HepG2 (cell line): ENCODE measurements around the gene TRABD. TPM values are rescaled to one million over a fixed set of nuclear protein-coding genes. Genes with fewer than 3 reads are reported as not detected.

Experiments used
- ETV6 ChIP-seq: sonication (generic); formaldehyde crosslinking; conservative IDR thresholded peaks from 2 replicates; pipeline ENCODE4 v1.4.0; 2020; ENCODE audit warnings: missing genetic modification reagents
- HDAC2 ChIP-seq: sonication (generic); formaldehyde crosslinking; IDR thresholded peaks from 2 replicates; pipeline ENCODE4 v1.4.0; 2020; ENCODE audit warnings: missing genetic modification reagents
- HOXA3 ChIP-seq: sonication (generic); formaldehyde crosslinking; IDR thresholded peaks from 2 replicates; pipeline ENCODE4 v1.5.0; 2020; ENCODE audit warnings: missing genetic modification reagents
- JUN ChIP-seq: sonication (generic); formaldehyde crosslinking; IDR thresholded peaks from 2 replicates; pipeline ENCODE4 v1.4.0; 2020; ENCODE audit warnings: mild to moderate bottlenecking, missing genetic modification reagents
- KDM2A ChIP-seq: sonication (generic); formaldehyde crosslinking; IDR thresholded peaks from 2 replicates; pipeline ENCODE4 v1.4.0; 2020; ENCODE audit warnings: low read depth, missing genetic modification reagents, borderline replicate concordance
- KDM6A ChIP-seq: IDR thresholded peaks from 2 replicates; pipeline ENCODE4 v1.6.1; 2016; ENCODE audit warnings: low read depth
- KLF15 ChIP-seq: sonication (generic); formaldehyde crosslinking; IDR thresholded peaks from 2 replicates; pipeline ENCODE4 v1.8.1; 2023; ENCODE audit warnings: borderline replicate concordance, mild to moderate bottlenecking, inconsistent platforms, missing genetic modification reagents, mixed read lengths
- MIXL1 ChIP-seq: IDR thresholded peaks from 2 replicates; pipeline ENCODE4 v1.6.1; 2016
- RAD21 ChIP-seq: fragments of 450-650 bp; formaldehyde crosslinking; IDR thresholded peaks from 2 replicates; pipeline ENCODE4 v1.5.0; 2020; ENCODE audit warnings: mild to moderate bottlenecking
- RFX5 ChIP-seq: IDR thresholded peaks from 2 replicates; pipeline ENCODE4 v1.6.1; 2011; ENCODE audit warnings: low read depth, low read length, improper control_type of control experiment
- SALL1 ChIP-seq: sonication (generic); formaldehyde crosslinking; IDR thresholded peaks from 2 replicates; pipeline ENCODE4 v1.8.0; 2022; ENCODE audit warnings: mild to moderate bottlenecking, missing genetic modification reagents
- SAP130 ChIP-seq: IDR thresholded peaks from 2 replicates; pipeline ENCODE4 v1.6.1; 2016; ENCODE audit warnings: low read depth
- SIN3B ChIP-seq: fragments of 150-350 bp; IDR thresholded peaks from 2 replicates; pipeline ENCODE4 v1.6.1; 2014; ENCODE audit warnings: low read length
- SOX5 ChIP-seq: IDR thresholded peaks from 2 replicates; pipeline ENCODE4 v1.6.1; 2016; ENCODE audit warnings: borderline replicate concordance
- THAP11 ChIP-seq: IDR thresholded peaks from 2 replicates; pipeline ENCODE4 v1.6.1; 2016; ENCODE audit warnings: missing biosample characterization, missing genetic modification reagents
- ZNF282 ChIP-seq: fragments of 450-650 bp; IDR thresholded peaks from 2 replicates; pipeline ENCODE4 v1.6.1; 2018; ENCODE audit not compliant: partially characterized antibody
- ZNF329 ChIP-seq: sonication (generic); formaldehyde crosslinking; IDR thresholded peaks from 2 replicates; pipeline ENCODE4 v1.9.0; 2021; ENCODE audit warnings: low read depth, mild to moderate bottlenecking, missing genetic modification reagents
- ZNF431 ChIP-seq: sonication (generic); formaldehyde crosslinking; IDR thresholded peaks from 2 replicates; pipeline ENCODE4 v1.9.0; 2022; ENCODE audit warnings: missing genetic modification reagents, low read depth, mild to moderate bottlenecking, borderline replicate concordance
- ZNF839 ChIP-seq: sonication (generic); formaldehyde crosslinking; IDR thresholded peaks from 2 replicates; pipeline ENCODE4 v1.4.0; 2020; ENCODE audit warnings: missing genetic modification reagents, mild to moderate bottlenecking, borderline replicate concordance
- polyA plus RNA-seq, 8 experiments: library from polyadenylated mRNA; depleted of rRNA in 3 of 8; stranded (reverse) in 7 of 8; unstranded in 1 of 8; fragments of >200 nt; fragmentation: Illumina TruSeq in 4 of 8; extraction: Trizol in 4 of 8; gene quantifications; 2 replicates each; pipeline versions ENCODE4 v1.2.1 to v1.2.3, GENCODE V29; 2011 to 2016; ENCODE audit warnings: low read depth in 4 of 8, missing spikeins in 1 of 8, mixed read lengths in 1 of 8; ENCODE audit not compliant: insufficient read depth in 1 of 8
- total RNA-seq, 5 experiments: library from RNA; depleted of rRNA; stranded (reverse); fragments of >200 nt; fragmentation: Illumina TruSeq; extraction: Trizol; gene quantifications; 2 replicates each; pipeline ENCODE4 v1.2.3, GENCODE V29; 2016; ENCODE audit warnings: low read depth in 1 of 5
- TF ChIP-seq, protein P1 (sequence below): sonication (generic); formaldehyde crosslinking; IDR thresholded peaks from 2 replicates; pipeline ENCODE4 v1.4.0; 2020; ENCODE audit warnings: mild to moderate bottlenecking, missing genetic modification reagents
- TF ChIP-seq, protein P2 (sequence below): sonication (generic); formaldehyde crosslinking; IDR thresholded peaks from 2 replicates; pipeline ENCODE4 v1.5.0; 2020; ENCODE audit warnings: mild to moderate bottlenecking, missing genetic modification reagents, moderate library complexity
- TF ChIP-seq, protein P3 (sequence below): sonication (generic); formaldehyde crosslinking; IDR thresholded peaks from 2 replicates; pipeline ENCODE4 v1.4.0; 2020; ENCODE audit warnings: missing genetic modification reagents
- TF ChIP-seq, protein P4 (sequence below): sonication (generic); formaldehyde crosslinking; IDR thresholded peaks from 2 replicates; pipeline ENCODE4 v1.4.0; 2020; ENCODE audit warnings: missing genetic modification reagents; ENCODE audit errors: not compliant biosample characterization
- TF ChIP-seq, protein P5 (sequence below): sonication (generic); formaldehyde crosslinking; IDR thresholded peaks from 2 replicates; pipeline ENCODE4 v1.9.0; 2022; ENCODE audit warnings: missing genetic modification reagents, mild to moderate bottlenecking, borderline replicate concordance

Gene TRABD
- total and polyA plus RNA-seq, 2 of the 13 experiments (the other 11 are each of a cell fraction or from before 2014, with no cell fraction given): 21.5 to 28.9 TPM

DNA sequence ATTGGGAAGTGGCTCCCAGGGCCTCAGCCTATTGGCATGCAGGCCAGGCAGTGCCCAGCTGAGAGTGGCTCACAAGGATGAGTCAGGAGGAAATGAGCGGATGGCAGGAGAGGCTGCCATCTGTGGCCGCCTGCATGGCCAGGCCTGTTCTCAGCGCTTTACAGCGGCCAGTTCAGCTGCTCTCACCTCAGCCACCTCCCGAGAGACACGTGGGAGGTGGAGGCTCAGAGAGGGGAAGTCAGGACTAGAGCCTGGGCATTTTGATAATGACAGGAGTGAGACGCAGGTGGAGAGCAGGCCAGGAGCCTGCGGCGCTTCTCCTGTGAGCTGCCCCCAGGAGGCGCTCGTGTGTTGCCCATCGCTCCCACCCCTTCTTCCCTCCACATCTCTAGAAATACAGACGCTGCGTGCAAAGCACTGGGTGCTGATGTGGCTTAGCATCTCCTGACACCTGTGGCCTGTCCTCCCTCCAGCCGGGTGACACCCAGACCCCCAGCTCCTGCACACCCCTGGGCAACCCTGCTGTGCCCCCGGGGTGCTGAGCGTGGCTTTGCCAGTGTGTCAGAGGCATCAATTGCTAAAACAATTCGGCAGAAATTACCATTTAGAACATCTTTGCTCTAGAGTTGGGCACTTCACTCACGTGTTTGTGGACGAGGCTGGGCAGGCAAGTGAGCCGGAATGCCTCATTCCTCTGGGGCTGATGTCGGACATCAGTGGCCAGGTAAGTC lies 36.6 kb upstream of the TRABD start (continued):
- 0 out of 2 replicates have a peak, but pooled peaks have one; percentile 16 for TF ChIP-seq SOX5 (CRISPR knock-in tag)
- TF ChIP-seq, protein P1, sequence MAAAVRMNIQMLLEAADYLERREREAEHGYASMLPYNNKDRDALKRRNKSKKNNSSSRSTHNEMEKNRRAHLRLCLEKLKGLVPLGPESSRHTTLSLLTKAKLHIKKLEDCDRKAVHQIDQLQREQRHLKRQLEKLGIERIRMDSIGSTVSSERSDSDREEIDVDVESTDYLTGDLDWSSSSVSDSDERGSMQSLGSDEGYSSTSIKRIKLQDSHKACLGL (CRISPR knock-in tag): peak; percentile 22; the same call in 1 of the 2 replicates
- 0 out of 2 replicates have a peak, but pooled peaks have one; percentile 30 for TF ChIP-seq SALL1
- TF ChIP-seq ZNF431 (CRISPR knock-in tag): 0 out of 2 replicates have a peak, but pooled peaks have one; percentile 35
- peak; percentile 42; the same call in 1 of the 2 replicates for TF ChIP-seq SAP130 (CRISPR knock-in tag)
- TF ChIP-seq, protein P2, sequence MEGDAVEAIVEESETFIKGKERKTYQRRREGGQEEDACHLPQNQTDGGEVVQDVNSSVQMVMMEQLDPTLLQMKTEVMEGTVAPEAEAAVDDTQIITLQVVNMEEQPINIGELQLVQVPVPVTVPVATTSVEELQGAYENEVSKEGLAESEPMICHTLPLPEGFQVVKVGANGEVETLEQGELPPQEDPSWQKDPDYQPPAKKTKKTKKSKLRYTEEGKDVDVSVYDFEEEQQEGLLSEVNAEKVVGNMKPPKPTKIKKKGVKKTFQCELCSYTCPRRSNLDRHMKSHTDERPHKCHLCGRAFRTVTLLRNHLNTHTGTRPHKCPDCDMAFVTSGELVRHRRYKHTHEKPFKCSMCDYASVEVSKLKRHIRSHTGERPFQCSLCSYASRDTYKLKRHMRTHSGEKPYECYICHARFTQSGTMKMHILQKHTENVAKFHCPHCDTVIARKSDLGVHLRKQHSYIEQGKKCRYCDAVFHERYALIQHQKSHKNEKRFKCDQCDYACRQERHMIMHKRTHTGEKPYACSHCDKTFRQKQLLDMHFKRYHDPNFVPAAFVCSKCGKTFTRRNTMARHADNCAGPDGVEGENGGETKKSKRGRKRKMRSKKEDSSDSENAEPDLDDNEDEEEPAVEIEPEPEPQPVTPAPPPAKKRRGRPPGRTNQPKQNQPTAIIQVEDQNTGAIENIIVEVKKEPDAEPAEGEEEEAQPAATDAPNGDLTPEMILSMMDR (CRISPR knock-in tag): peak; percentile 92
- peak; percentile 92 for TF ChIP-seq RAD21 (CRISPR knock-in tag)
- TF ChIP-seq MIXL1 (CRISPR knock-in tag): no peak
- TF ChIP-seq KDM2A: peak; percentile 39; the same call in 1 of the 2 replicates
- no peak for TF ChIP-seq KDM6A (CRISPR knock-in tag)
- TF ChIP-seq, protein P3, sequence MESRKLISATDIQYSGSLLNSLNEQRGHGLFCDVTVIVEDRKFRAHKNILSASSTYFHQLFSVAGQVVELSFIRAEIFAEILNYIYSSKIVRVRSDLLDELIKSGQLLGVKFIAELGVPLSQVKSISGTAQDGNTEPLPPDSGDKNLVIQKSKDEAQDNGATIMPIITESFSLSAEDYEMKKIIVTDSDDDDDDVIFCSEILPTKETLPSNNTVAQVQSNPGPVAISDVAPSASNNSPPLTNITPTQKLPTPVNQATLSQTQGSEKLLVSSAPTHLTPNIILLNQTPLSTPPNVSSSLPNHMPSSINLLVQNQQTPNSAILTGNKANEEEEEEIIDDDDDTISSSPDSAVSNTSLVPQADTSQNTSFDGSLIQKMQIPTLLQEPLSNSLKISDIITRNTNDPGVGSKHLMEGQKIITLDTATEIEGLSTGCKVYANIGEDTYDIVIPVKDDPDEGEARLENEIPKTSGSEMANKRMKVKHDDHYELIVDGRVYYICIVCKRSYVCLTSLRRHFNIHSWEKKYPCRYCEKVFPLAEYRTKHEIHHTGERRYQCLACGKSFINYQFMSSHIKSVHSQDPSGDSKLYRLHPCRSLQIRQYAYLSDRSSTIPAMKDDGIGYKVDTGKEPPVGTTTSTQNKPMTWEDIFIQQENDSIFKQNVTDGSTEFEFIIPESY: 0 out of 2 replicates have a peak, but pooled peaks have one; percentile 17
- 0 out of 2 replicates have a peak, but pooled peaks have one; percentile 41 for TF ChIP-seq KLF15 (CRISPR knock-in tag)
- TF ChIP-seq SIN3B: no peak
- 0 out of 2 replicates have a peak, but pooled peaks have one; percentile 38 for TF ChIP-seq HDAC2 (CRISPR knock-in tag)
- TF ChIP-seq, protein P4, sequence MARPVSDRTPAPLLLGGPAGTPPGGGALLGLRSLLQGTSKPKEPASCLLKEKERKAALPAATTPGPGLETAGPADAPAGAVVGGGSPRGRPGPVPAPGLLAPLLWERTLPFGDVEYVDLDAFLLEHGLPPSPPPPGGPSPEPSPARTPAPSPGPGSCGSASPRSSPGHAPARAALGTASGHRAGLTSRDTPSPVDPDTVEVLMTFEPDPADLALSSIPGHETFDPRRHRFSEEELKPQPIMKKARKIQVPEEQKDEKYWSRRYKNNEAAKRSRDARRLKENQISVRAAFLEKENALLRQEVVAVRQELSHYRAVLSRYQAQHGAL (CRISPR knock-in tag): no peak
- 0 out of 2 replicates have a peak, but pooled peaks have one; percentile 64 for TF ChIP-seq ZNF839
- TF ChIP-seq HOXA3: peak; percentile 49; the same call in 1 of the 2 replicates
- no peak for TF ChIP-seq ZNF329 (CRISPR knock-in tag)
- no peak for TF ChIP-seq RFX5
- no peak for TF ChIP-seq ETV6 (CRISPR knock-in tag)
- TF ChIP-seq THAP11 (CRISPR knock-in tag): peak; percentile 43; the same call in 1 of the 2 replicates
- no peak for TF ChIP-seq ZNF282
- TF ChIP-seq JUN (CRISPR knock-in tag): no peak
- TF ChIP-seq, protein P5, sequence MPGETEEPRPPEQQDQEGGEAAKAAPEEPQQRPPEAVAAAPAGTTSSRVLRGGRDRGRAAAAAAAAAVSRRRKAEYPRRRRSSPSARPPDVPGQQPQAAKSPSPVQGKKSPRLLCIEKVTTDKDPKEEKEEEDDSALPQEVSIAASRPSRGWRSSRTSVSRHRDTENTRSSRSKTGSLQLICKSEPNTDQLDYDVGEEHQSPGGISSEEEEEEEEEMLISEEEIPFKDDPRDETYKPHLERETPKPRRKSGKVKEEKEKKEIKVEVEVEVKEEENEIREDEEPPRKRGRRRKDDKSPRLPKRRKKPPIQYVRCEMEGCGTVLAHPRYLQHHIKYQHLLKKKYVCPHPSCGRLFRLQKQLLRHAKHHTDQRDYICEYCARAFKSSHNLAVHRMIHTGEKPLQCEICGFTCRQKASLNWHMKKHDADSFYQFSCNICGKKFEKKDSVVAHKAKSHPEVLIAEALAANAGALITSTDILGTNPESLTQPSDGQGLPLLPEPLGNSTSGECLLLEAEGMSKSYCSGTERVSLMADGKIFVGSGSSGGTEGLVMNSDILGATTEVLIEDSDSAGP: peak; percentile 15; the same call in 1 of the 2 replicates
